GM12872 (cell line): ENCODE results near the gene DCAF4L1.

Experiments
- CTCF ChIP-seq: IDR thresholded peaks from 3 replicates; pipeline ENCODE4 v1.5.1; 2011; ENCODE audit warnings: low read depth, mild to moderate bottlenecking, low read length, moderate library complexity; ENCODE audit not compliant: insufficient read depth

DCAF4L1 gene

GRCh38 chr4:41981456-41981855, at the start of gene DCAF4L1:
Gene DCAF4L1 (plus strand): TSS chr4:41981756. CDS start chr4:41981793, 37 bp downstream.
- no peak for TF ChIP-seq CTCF

- no peak for TF ChIP-seq CTCF
Measured at GRCh38 chr4:41932988-41933387, 48.6 kb upstream of the DCAF4L1 start.

- no peak for TF ChIP-seq CTCF
Measured at GRCh38 chr4:41933997-41934503, 47.5 kb upstream of the DCAF4L1 start.

- no peak for TF ChIP-seq CTCF
Measured at GRCh38 chr4:41934514-41934900, 47.0 kb upstream of the DCAF4L1 start.

- TF ChIP-seq CTCF: no peak
Measured at GRCh38 chr4:41934901-41935651, 46.5 kb upstream of the DCAF4L1 start, which contains the start of gene TMEM33. Gene TMEM33 (plus strand): TSS chr4:41935429. CDS start chr4:41935485, 56 bp downstream.

GRCh38 chr4:41935652-41936021, 45.9 kb upstream of the DCAF4L1 start:
- no peak for TF ChIP-seq CTCF

GRCh38 chr4:41939016-41939626, 42.4 kb upstream of the DCAF4L1 start:
- TF ChIP-seq CTCF: no peak
